ENCODE data around the gene TRMT10B.

The TRMT10B gene

GRCh38 chr9:37753489-37754190, at the start of gene TRMT10B:
TSS of gene TRMT10B (plus strand) at chr9:37753805. CDS start at chr9:37761932, 8,127 bp downstream.
- H3K4me3 ChIP-seq (ENCODE audit: low read length): peak within 1 kb of the TSS; percentile 89
- no peak for TF ChIP-seq ZNF274 (IDR thresholded peaks at IDR 0.05; ENCODE audit: low read depth, low read length)

- H3K4me3 ChIP-seq (ENCODE audit: low read length): no peak overlapping the region
- no peak for TF ChIP-seq ZNF274 (IDR thresholded peaks at IDR 0.05; ENCODE audit: low read depth, low read length)
Observed at GRCh38 chr9:37705787-37706186, 47.8 kb upstream of the TRMT10B start.

- no peak for TF ChIP-seq ZNF274 (IDR thresholded peaks at IDR 0.05; ENCODE audit: low read depth, low read length)
Observed at GRCh38 chr9:37706290-37706689, 47.3 kb upstream of the TRMT10B start.

GRCh38 chr9:37707748-37708147, 45.9 kb upstream of the TRMT10B start:
- no peak for TF ChIP-seq ZNF274 (IDR thresholded peaks at IDR 0.05; ENCODE audit: low read depth, low read length)
- H3K4me3 ChIP-seq (ENCODE audit: low read length): no peak overlapping the region

More at GRCh38 chr9:37706290-37706689, 47.3 kb upstream of the TRMT10B start:
- H3K4me3 ChIP-seq (ENCODE audit: low read length): no peak overlapping the region

- no peak overlapping the region for H3K4me3 ChIP-seq (ENCODE audit: low read length)
- no peak for TF ChIP-seq ZNF274 (IDR thresholded peaks at IDR 0.05; ENCODE audit: low read depth, low read length)
Observed at GRCh38 chr9:37710046-37710445, 43.6 kb upstream of the TRMT10B start.

- no peak for TF ChIP-seq ZNF274 (IDR thresholded peaks at IDR 0.05; ENCODE audit: low read depth, low read length)
- no peak overlapping the region for H3K4me3 ChIP-seq (ENCODE audit: low read length)
Observed at GRCh38 chr9:37715260-37715659, 38.3 kb upstream of the TRMT10B start.

GRCh38 chr9:37715991-37716505, 37.6 kb upstream of the TRMT10B start:
- no peak for TF ChIP-seq ZNF274 (IDR thresholded peaks at IDR 0.05; ENCODE audit: low read depth, low read length)
- H3K4me3 ChIP-seq (ENCODE audit: low read length): no peak overlapping the region

GRCh38 chr9:37719526-37719925, 34.1 kb upstream of the TRMT10B start:
- H3K4me3 ChIP-seq (ENCODE audit: low read length): no peak overlapping the region
- no peak for TF ChIP-seq ZNF274 (IDR thresholded peaks at IDR 0.05; ENCODE audit: low read depth, low read length)

GRCh38 chr9:37727013-37727412, 26.6 kb upstream of the TRMT10B start:
- TF ChIP-seq ZNF274 (IDR thresholded peaks at IDR 0.05; ENCODE audit: low read depth, low read length): no peak
- H3K4me3 ChIP-seq (ENCODE audit: low read length): no peak overlapping the region

- TF ChIP-seq ZNF274 (IDR thresholded peaks at IDR 0.05; ENCODE audit: low read depth, low read length): no peak
- no peak overlapping the region for H3K4me3 ChIP-seq (ENCODE audit: low read length)
Observed at GRCh38 chr9:37729499-37729898, 24.1 kb upstream of the TRMT10B start.

GRCh38 chr9:37730256-37730655, 23.3 kb upstream of the TRMT10B start:
- TF ChIP-seq ZNF274 (IDR thresholded peaks at IDR 0.05; ENCODE audit: low read depth, low read length): no peak

GRCh38 chr9:37730839-37731238, 22.8 kb upstream of the TRMT10B start:
- no peak for TF ChIP-seq ZNF274 (IDR thresholded peaks at IDR 0.05; ENCODE audit: low read depth, low read length)
- H3K4me3 ChIP-seq (ENCODE audit: low read length): no peak overlapping the region

More at GRCh38 chr9:37730256-37730655, 23.3 kb upstream of the TRMT10B start:
- no peak overlapping the region for H3K4me3 ChIP-seq (ENCODE audit: low read length)

- H3K4me3 ChIP-seq (ENCODE audit: low read length): no peak overlapping the region
- no peak for TF ChIP-seq ZNF274 (IDR thresholded peaks at IDR 0.05; ENCODE audit: low read depth, low read length)
Observed at GRCh38 chr9:37732086-37732741, 21.4 kb upstream of the TRMT10B start.

GRCh38 chr9:37732952-37733351, 20.7 kb upstream of the TRMT10B start:
- no peak for TF ChIP-seq ZNF274 (IDR thresholded peaks at IDR 0.05; ENCODE audit: low read depth, low read length)

GRCh38 chr9:37739222-37739621, 14.4 kb upstream of the TRMT10B start:
- no peak for TF ChIP-seq ZNF274 (IDR thresholded peaks at IDR 0.05; ENCODE audit: low read depth, low read length)
- no peak overlapping the region for H3K4me3 ChIP-seq (ENCODE audit: low read length)

More at GRCh38 chr9:37732952-37733351, 20.7 kb upstream of the TRMT10B start:
- H3K4me3 ChIP-seq (ENCODE audit: low read length): no peak overlapping the region
